Measurements from ENCODE around the gene OSBPL7. TPM values are rescaled to one million over a fixed set of nuclear protein-coding genes. Genes with fewer than 3 reads are reported as not detected.

OSBPL7 gene
- total and polyA plus RNA-seq, 2 of the 13 experiments (the other 11 are each of a cell fraction or from before 2014, with no cell fraction given) = 4.7 to 6.6 TPM

GRCh38 chr17:47850692-47851573, 29.3 kb upstream of the OSBPL7 start, which contains the start of gene SP6 (continued):
- TF ChIP-seq UBTF (CRISPR knock-in tag; IDR thresholded peaks at IDR 0.05) (peak; percentile 100), ELF1 (CRISPR knock-in tag; IDR thresholded peaks at IDR 0.05) (no peak), ZNF580 (CRISPR knock-in tag; IDR thresholded peaks at IDR 0.05; ENCODE audit: borderline replicate concordance, low read depth) (peak; percentile 61; the same call in 1 of the 2 replicates), ZNF564 (CRISPR knock-in tag; IDR thresholded peaks at IDR 0.05) (no peak; the same call in 1 of the 2 replicates), HDAC2 (CRISPR knock-in tag; IDR thresholded peaks at IDR 0.05) (peak; percentile 27), MXI1 (IDR thresholded peaks at IDR 0.05; ENCODE audit: borderline replicate concordance, low read depth, low read length) (peak; percentile 39; the same call in 1 of the 3 replicates), AHDC1 (CRISPR knock-in tag; IDR thresholded peaks at IDR 0.05; ENCODE audit: borderline replicate concordance) (no peak), TARDBP (CRISPR knock-in tag; IDR thresholded peaks at IDR 0.05) (peak; percentile 45; the same call in 1 of the 2 replicates), ETV5 (CRISPR knock-in tag; IDR thresholded peaks at IDR 0.05; ENCODE audit: borderline replicate concordance) (peak; percentile 50; the same call in 1 of the 2 replicates), AGO2 (optimal IDR thresholded peaks at IDR 0.05; ENCODE audit: low read depth, low read length) (no peak), DZIP1 (CRISPR knock-in tag; IDR thresholded peaks at IDR 0.05) (no peak), TP53 (CRISPR knock-in tag; conservative IDR thresholded peaks at IDR 0.05) (no peak; the same call in 1 of the 2 replicates), HINFP (CRISPR knock-in tag; IDR thresholded peaks at IDR 0.05; ENCODE audit: low read depth) (peak; percentile 67; the same call in 1 of the 2 replicates), ZMAT3 (CRISPR knock-in tag; conservative IDR thresholded peaks at IDR 0.05) (0 out of 2 replicates have a peak, but pooled peaks have one; percentile 58), TOPORS (CRISPR knock-in tag; IDR thresholded peaks at IDR 0.05) (no peak)

All from HepG2 (cell line).